Measurements from ENCODE around the gene LCORL. TPM values are rescaled to one million over a fixed set of nuclear protein-coding genes. Genes with fewer than 3 reads are reported as not detected.

Gene LCORL
- total RNA-seq, 1 experiment from 2014 or later, result 18.0 TPM

- RAD21 ChIA-PET (ENCODE audit: low non-redundant PET in 1 of 2, low total read pairs in 2 of 2, uncharacterized antibody in 2 of 2, unreplicated experiment in 2 of 2), result no interaction called here
- H3K9me2 ChIP-seq (ENCODE audit: insufficient read depth), result no peaks in the 10 kb centered on the region
- POLR2A ChIA-PET, result no interaction called here
- peaks cover 37 to 50% of the 10 kb centered on the region in 2 experiments for H3K36me3 ChIP-seq (ENCODE audit: control insufficient read depth in 1 of 2, insufficient read depth in 2 of 2, low read length in 2 of 2)
- peaks cover 6% of the 10 kb centered on the region; the same call in 1 of the 2 replicates for H4K20me1 ChIP-seq (ENCODE audit: insufficient read depth)
- no peaks in the 10 kb centered on the region for H3K9me3 ChIP-seq (ENCODE audit: control insufficient read depth in 1 of 2, insufficient read depth in 1 of 2, low read depth in 1 of 2, low read length in 2 of 2)
- no peak overlapping the region for H3K4me2 ChIP-seq (ENCODE audit: low read length)
- intact Hi-C loops (cut with micrococcal nuclease), result no loop called here
- no peak overlapping the region for H3K4me3 ChIP-seq (replicated peaks in 1 of 2; ENCODE audit: low read depth in 1 of 2, low read length in 2 of 2)
- ATAC-seq (no peak), DNase-seq (ENCODE audit: low read depth, low spot score) (no peak)
- no TSS peak for BruUV-seq (replicated peaks)
- CTCF ChIA-PET, result no interaction called here
- TF ChIP-seq CTCF (IDR thresholded peaks at IDR 0.05 in 2 of 3, conservative IDR thresholded peaks at IDR 0.05 in 1 of 3; ENCODE audit: borderline replicate concordance in 1 of 3, insufficient read depth in 1 of 3, low read depth in 2 of 3, low read length in 2 of 3) (no peak), ATF3 (IDR thresholded peaks at IDR 0.05) (no peak), MAX (IDR thresholded peaks at IDR 0.05) (no peak), CEBPB (IDR thresholded peaks at IDR 0.05; ENCODE audit: low read depth) (no peak), TCF7L2 (IDR thresholded peaks at IDR 0.05; ENCODE audit: borderline replicate concordance, extremely low read depth, insufficient read depth, insufficient read length) (no peak), ZBTB33 (IDR thresholded peaks at IDR 0.05; ENCODE audit: extremely low read depth, insufficient replicate concordance, low read length) (no peak), SP1 (IDR thresholded peaks at IDR 0.05; ENCODE audit: low read depth) (no peak), SIN3A (IDR thresholded peaks at IDR 0.05; ENCODE audit: low read depth) (no peak), FOSL1 (IDR thresholded peaks at IDR 0.05; ENCODE audit: low read depth) (no peak), ELF1 (IDR thresholded peaks at IDR 0.05; ENCODE audit: borderline replicate concordance, low read depth) (no peak), SRF (IDR thresholded peaks at IDR 0.05; ENCODE audit: low read depth) (no peak), POLR2AphosphoS5 (IDR thresholded peaks at IDR 0.05; ENCODE audit: low read depth, low read length) (no peak), CBX3 (IDR thresholded peaks at IDR 0.05; ENCODE audit: low read depth) (no peak)
- no peak overlapping the region for H3K9ac ChIP-seq (ENCODE audit: low read length)
- no peak overlapping the region for H3K27ac ChIP-seq (ENCODE audit: low read depth, low read length)
- H3K79me2 ChIP-seq (ENCODE audit: insufficient read depth, low read length), result peaks cover 95% of the 10 kb centered on the region
- H2AFZ ChIP-seq (ENCODE audit: low read depth, low read length, poor library complexity, severe bottlenecking), result no peak overlapping the region
- no peaks in the 10 kb centered on the region for H3K27me3 ChIP-seq (ENCODE audit: insufficient read depth, low read length)
- H3K4me1 ChIP-seq (ENCODE audit: control insufficient read depth in 1 of 2, insufficient read depth in 2 of 2, low read length in 2 of 2), result no peaks in the 10 kb centered on the region
Observed at GRCh38 chr4:17823871-17824669, 197.5 kb downstream of the LCORL start.

All from HCT116 (cell line).